HG03103 (cell line): Measurements from ENCODE around the gene C19orf12.
A peak's percentile ranks its signal among the peaks of the same experiment; 100 is the strongest.

Source experiments
- ATAC-seq: cut with Tn5 transposase; IDR thresholded peaks from one replicate; pipeline ENCODE4 v1.9.1; 2021; ENCODE audit warnings: low read depth; ENCODE audit not compliant: unreplicated experiment

The C19orf12 gene

GRCh38 chr19:29665826-29666577, 49.1 kb downstream of the C19orf12 start:
- ATAC-seq = no peak

- peak; percentile 89 for ATAC-seq
Measured at GRCh38 chr19:29665215-29665825, 49.7 kb downstream of the C19orf12 start, which contains the start of gene PLEKHF1. Gene PLEKHF1, plus strand, starts transcription at chr19:29665461. Its CDS starts 8,379 bp downstream, at chr19:29673840.

- ATAC-seq = no peak
Measured at GRCh38 chr19:29664753-29665214, 50.3 kb downstream of the C19orf12 start.

- no peak for ATAC-seq
Measured at GRCh38 chr19:29663861-29664752, 51.0 kb downstream of the C19orf12 start.

GRCh38 chr19:29662604-29663404, 52.3 kb downstream of the C19orf12 start:
- ATAC-seq = no peak

- no peak for ATAC-seq
Measured at GRCh38 chr19:29662278-29662603, 52.8 kb downstream of the C19orf12 start.

GRCh38 chr19:29660835-29661234, 54.2 kb downstream of the C19orf12 start:
- ATAC-seq = no peak

GRCh38 chr19:29658221-29658991, 56.7 kb downstream of the C19orf12 start:
- no peak for ATAC-seq

GRCh38 chr19:29655648-29656335, 59.3 kb downstream of the C19orf12 start:
- no peak for ATAC-seq

- no peak for ATAC-seq
Measured at GRCh38 chr19:29653398-29653797, 61.7 kb downstream of the C19orf12 start.

GRCh38 chr19:29651622-29652394, 63.3 kb downstream of the C19orf12 start:
- no peak for ATAC-seq

GRCh38 chr19:29650772-29651387, 64.2 kb downstream of the C19orf12 start:
- ATAC-seq = no peak
